Measurements from ENCODE around the gene AK8. TPM values are rescaled to one million over a fixed set of nuclear protein-coding genes. Genes with fewer than 3 reads are reported as not detected.

Gene AK8
- total RNA-seq, 4 donors from 2014 or later: 0.61 to 1.9 TPM; not detected in 2

- no peaks in the 10 kb centered on the region for H3K9me3 ChIP-seq
- TF ChIP-seq CTCF (IDR thresholded peaks at IDR 0.05): no peak
- no peaks in the 10 kb centered on the region for H3K4me1 ChIP-seq
- no peaks in the 10 kb centered on the region for H3K27me3 ChIP-seq
- no peak for DNase-seq
- intact Hi-C loops (cut with DNase I; ENCODE audit: low total_unique reads): no loop called here
- H3K36me3 ChIP-seq: no peaks in the 10 kb centered on the region
- no peak overlapping the region for H3K27ac ChIP-seq
- H3K4me3 ChIP-seq: no peak overlapping the region
These were observed 90.3 kb downstream of the AK8 start for GRCh38 chr9:132787748-132788159.

DNA sequence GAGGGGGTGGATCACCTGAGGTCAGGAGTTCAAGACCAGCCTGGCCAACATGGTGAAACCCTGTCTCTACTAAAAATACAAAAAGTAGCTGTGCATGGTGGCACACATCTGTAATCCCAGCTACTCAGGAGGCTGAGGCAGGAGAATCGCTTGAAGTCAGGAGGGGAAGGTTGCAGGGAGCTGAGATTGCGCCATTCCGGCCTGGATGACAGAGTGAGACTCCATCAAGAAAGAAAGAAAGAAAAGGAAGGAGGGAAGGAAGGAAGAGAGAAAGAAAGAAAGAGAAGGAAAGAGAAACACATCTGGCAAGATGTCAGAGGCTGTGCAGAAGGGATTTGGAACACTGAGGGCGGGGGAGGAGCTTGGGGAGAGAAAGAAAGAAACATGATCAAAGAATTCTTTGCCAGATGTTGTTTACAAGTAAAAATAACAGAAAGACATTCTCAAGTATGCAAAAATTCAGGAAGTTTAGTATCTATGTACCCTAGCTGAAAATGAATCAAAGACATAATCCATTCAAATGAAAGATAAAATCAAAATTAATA lies 93.7 kb downstream of the AK8 start:
- H3K4me3 ChIP-seq: no peak overlapping the region
- no peak overlapping the region for H3K27ac ChIP-seq
- no peak for TF ChIP-seq POLR2A (IDR thresholded peaks at IDR 0.05)
- no peak for TF ChIP-seq CTCF (IDR thresholded peaks at IDR 0.05)
- no peaks in the 10 kb centered on the region for H3K9me3 ChIP-seq
- DNase-seq: no peak
- intact Hi-C loops (cut with DNase I; ENCODE audit: low total_unique reads): no loop called here
- H3K27me3 ChIP-seq: no peaks in the 10 kb centered on the region
- H3K4me1 ChIP-seq: no peaks in the 10 kb centered on the region
- no peaks in the 10 kb centered on the region for H3K36me3 ChIP-seq

- TF ChIP-seq CTCF (IDR thresholded peaks at IDR 0.05) (no peak), POLR2A (IDR thresholded peaks at IDR 0.05) (no peak)
- Histone ChIP-seq H3K27me3 (no peaks in the 10 kb centered on the region), H3K36me3 (no peaks in the 10 kb centered on the region), H3K4me1 (no peaks in the 10 kb centered on the region), H3K9me3 (no peaks in the 10 kb centered on the region), H3K4me3 (no peak overlapping the region), H3K27ac (no peak overlapping the region)
- intact Hi-C loops (cut with DNase I; ENCODE audit: low total_unique reads): no loop called here
- no peak for DNase-seq
These were observed 95.1 kb downstream of the AK8 start for GRCh38 chr9:132783006-132783405.

- no peak overlapping the region for H3K27ac ChIP-seq
- DNase-seq: no peak
- H3K27me3 ChIP-seq: no peaks in the 10 kb centered on the region
- no peaks in the 10 kb centered on the region for H3K36me3 ChIP-seq
- no peak for TF ChIP-seq POLR2A (IDR thresholded peaks at IDR 0.05)
- TF ChIP-seq CTCF (IDR thresholded peaks at IDR 0.05): no peak
- intact Hi-C loops (cut with DNase I; ENCODE audit: low total_unique reads): no loop called here
- H3K4me3 ChIP-seq: no peak overlapping the region
- H3K4me1 ChIP-seq: no peaks in the 10 kb centered on the region
- H3K9me3 ChIP-seq: no peaks in the 10 kb centered on the region
These were observed 96.0 kb downstream of the AK8 start for GRCh38 chr9:132782037-132782436.

DNA sequence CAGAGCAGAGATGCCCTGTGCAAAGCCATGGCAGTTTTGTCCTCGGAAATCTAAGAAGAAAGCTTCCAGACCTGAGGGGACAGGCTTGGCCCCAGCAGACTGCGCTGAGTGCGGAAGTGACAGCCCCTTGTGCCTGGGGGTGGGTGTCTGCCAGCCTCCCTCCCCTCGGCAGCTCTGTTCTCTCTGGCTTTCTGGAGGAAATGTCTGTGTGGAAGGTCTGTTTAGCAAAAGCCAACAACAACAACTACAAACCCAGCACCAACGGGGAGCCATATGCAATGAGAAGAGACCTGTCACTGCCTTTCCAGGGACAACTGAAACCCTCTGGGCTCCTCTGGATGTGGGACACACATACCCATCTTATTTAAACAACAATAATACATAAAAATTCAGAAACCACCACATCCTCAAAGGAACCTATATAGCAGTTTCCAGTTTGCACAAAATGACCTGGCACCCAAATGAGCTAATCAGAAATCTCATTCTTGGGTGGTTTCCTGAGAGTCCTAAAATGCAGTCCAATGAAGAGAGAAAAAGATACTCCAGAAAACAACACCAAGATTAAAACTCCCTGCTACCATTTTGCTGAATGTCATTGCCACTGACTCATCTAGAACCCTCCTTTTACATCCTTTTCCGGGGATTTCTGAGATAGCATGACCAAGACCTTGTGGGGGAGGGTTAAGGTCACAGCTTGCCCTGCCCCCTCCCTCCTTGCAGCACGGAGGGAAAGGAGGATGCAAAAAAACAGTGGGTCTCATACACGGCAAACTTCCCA lies 97.7 kb downstream of the AK8 start:
- Histone ChIP-seq H3K4me3 (no peak overlapping the region), H3K27ac (no peak overlapping the region), H3K27me3 (no peaks in the 10 kb centered on the region), H3K9me3 (no peaks in the 10 kb centered on the region), H3K36me3 (no peaks in the 10 kb centered on the region), H3K4me1 (no peaks in the 10 kb centered on the region)
- DNase-seq: no peak
- TF ChIP-seq CTCF (IDR thresholded peaks at IDR 0.05) (no peak), POLR2A (IDR thresholded peaks at IDR 0.05) (no peak)
- intact Hi-C loops (cut with DNase I; ENCODE audit: low total_unique reads): no loop called here
